AG04449 (cell line): ENCODE results near the gene ATXN2.

Experiments used
- CTCF ChIA-PET: fragments of 350-600 bp; formaldehyde crosslinking; extraction: SDS; loops from one replicate; lab custom pipeline; 2021; ENCODE audit warnings: antibody characterized with exemption; lab: Yijun Ruan, JAX
- POLR2A ChIA-PET: fragments of 400-600, 350-600 bp; formaldehyde crosslinking; extraction: SDS; loops from one replicate; lab custom pipeline; 2020; ENCODE audit warnings: antibody characterized with exemption, inconsistent platforms; lab: Yijun Ruan, JAX
- DNase-seq: peaks from one replicate; pipeline ENCODE4 v3.0.0-alpha.2; 2010; ENCODE audit warnings: low read depth, low spot score
- H3K4me3 ChIP-seq: 2 replicates; pipeline ENCODE4 v1.5.1; 2011; ENCODE audit warnings: low read depth, mild to moderate bottlenecking, control low read depth, low read length
- TF ChIP-seq, protein P1 (sequence below): IDR thresholded peaks from one replicate; pipeline ENCODE4 v1.5.1; 2011; ENCODE audit warnings: mild to moderate bottlenecking, moderate library complexity, low read length, control low read depth, inconsistent platforms; ENCODE audit not compliant: insufficient read depth; ENCODE audit errors: missing control alignments

Gene ATXN2

DNA sequence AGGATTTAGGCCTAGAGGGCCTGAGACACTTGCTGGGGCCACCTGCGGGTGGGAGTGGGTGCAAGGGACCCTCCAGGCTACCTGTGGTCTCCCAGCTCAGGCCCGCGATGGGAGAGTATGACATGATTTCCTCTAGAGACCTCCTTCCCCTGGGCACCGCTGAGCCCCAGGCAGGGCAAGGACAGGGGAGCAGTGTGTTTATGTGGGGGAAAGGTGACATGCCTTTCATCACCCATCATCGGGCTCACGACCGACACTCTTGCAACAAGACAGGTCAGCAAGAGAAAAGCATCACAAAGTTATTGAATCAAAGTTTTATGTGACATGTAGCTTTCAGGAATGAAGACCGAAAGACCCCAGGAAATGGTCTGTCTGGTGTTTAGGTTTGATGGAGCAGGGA is 173.5 kb downstream of the ATXN2 start:
- ChIA-PET POLR2A (interaction anchor here (0.6 kb wide), 1 partner anchor 12 kb away, joined by 3 read pairs; no protein-coding TSS in a partner anchor), CTCF (interaction anchor here (1.0 to 3.3 kb wide), 4 partner anchors 10 to 29 kb away, joined by 3 to 17 read pairs (median 8); no protein-coding TSS in a partner anchor)
- no peak for DNase-seq
- TF ChIP-seq, protein P1, sequence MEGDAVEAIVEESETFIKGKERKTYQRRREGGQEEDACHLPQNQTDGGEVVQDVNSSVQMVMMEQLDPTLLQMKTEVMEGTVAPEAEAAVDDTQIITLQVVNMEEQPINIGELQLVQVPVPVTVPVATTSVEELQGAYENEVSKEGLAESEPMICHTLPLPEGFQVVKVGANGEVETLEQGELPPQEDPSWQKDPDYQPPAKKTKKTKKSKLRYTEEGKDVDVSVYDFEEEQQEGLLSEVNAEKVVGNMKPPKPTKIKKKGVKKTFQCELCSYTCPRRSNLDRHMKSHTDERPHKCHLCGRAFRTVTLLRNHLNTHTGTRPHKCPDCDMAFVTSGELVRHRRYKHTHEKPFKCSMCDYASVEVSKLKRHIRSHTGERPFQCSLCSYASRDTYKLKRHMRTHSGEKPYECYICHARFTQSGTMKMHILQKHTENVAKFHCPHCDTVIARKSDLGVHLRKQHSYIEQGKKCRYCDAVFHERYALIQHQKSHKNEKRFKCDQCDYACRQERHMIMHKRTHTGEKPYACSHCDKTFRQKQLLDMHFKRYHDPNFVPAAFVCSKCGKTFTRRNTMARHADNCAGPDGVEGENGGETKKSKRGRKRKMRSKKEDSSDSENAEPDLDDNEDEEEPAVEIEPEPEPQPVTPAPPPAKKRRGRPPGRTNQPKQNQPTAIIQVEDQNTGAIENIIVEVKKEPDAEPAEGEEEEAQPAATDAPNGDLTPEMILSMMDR = no peak
- no peak overlapping the region for H3K4me3 ChIP-seq

DNA sequence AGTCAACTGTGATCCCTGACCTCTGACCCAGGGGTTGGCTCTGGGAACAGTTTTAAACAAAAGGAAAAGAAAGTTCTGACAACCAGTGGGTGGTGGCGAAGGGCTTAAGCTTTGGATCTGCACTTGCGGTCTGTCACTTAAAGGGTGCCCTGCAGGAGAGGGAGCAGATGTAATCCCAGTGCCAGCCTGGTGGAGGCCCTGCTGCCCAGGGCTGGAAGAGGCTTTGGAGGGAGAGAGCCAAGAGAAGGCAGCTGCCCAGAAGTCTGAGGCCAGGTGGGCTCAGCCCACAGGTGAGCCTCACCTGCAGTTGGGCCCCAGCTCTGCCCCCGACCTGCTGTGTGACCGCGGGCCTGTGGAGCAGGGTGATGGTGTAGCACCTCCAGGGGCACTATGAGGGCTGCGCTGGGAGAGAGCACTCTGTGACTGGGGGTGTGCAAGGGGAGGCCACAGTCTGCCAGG is 174.3 kb downstream of the ATXN2 start:
- TF ChIP-seq, protein P1 = peak; percentile 1
- no peak overlapping the region for H3K4me3 ChIP-seq
- ChIA-PET CTCF (interaction anchor here (1.0 to 3.3 kb wide), 4 partner anchors 10 to 28 kb away, joined by 3 to 17 read pairs (median 8); no protein-coding TSS in a partner anchor), POLR2A (interaction anchor here (0.6 kb wide), 1 partner anchor 11 kb away, joined by 3 read pairs; no protein-coding TSS in a partner anchor)
- no peak for DNase-seq

DNA sequence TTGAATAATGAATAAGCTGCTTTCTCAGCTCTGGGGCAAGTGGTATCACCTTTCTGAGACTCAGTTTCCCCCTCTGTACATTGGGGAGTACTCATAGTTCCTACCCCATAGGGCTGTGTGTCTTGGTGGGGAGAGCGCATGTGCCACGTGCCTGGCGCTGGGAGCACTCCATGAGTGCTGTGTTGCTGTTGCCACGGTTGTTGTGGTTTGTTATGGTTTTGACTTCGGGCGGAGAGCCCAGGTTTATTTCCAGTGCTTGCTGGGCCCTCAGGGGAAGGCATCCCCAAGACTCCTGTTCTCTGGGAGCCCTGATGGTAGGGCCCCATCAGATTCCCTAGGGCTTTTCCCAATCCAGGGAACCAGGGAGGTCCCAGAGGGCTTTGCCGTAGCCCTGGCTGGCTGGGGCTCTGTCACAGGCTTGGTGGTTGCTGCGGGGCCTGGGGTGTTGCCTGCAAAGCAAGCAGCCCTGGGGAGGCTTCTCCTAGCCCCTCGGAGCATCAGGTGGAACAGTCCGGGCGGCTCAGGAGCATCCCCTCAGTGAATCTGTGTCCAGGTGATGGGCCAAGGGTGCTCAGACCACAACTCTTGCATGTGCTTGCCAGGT is 174.8 kb downstream of the ATXN2 start:
- DNase-seq = no peak
- ChIA-PET CTCF (interaction anchor here (1.2 to 3.3 kb wide), 4 partner anchors 11 to 27 kb away, joined by 3 to 17 read pairs (median 9); no protein-coding TSS in a partner anchor), POLR2A (no interaction called here)
- no peak overlapping the region for H3K4me3 ChIP-seq
- TF ChIP-seq, protein P1 = no peak

DNA sequence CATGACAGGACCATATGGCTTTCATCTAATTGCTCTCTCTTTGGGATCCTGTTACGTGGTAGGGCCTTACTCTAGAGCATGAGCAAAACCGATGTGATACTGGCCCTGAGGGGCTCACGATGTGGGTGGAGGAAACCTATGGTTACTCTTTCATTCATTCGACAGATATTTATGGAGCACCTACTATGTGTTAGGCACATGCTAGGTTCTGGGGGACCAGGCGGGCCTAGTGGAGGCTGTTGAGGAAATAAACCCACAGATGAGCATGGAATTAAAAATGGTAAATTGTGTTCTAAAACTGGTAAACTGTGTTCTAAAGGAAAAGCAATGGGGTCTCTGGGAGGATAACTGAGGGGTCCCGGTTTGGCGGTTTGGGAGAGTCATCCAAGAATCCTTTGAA is 178.6 kb downstream of the ATXN2 start:
- TF ChIP-seq, protein P1 = no peak
- POLR2A ChIA-PET = interaction anchor here (1.3 kb wide), 1 partner anchor 11 kb away, joined by 4 read pairs; no protein-coding TSS in a partner anchor
- CTCF ChIA-PET = interaction anchor here (1.8 to 2.5 kb wide), 2 partner anchors 24 to 31 kb away, joined by 7 to 8 read pairs; no protein-coding TSS in a partner anchor
- no peak overlapping the region for H3K4me3 ChIP-seq
- DNase-seq = no peak

DNA sequence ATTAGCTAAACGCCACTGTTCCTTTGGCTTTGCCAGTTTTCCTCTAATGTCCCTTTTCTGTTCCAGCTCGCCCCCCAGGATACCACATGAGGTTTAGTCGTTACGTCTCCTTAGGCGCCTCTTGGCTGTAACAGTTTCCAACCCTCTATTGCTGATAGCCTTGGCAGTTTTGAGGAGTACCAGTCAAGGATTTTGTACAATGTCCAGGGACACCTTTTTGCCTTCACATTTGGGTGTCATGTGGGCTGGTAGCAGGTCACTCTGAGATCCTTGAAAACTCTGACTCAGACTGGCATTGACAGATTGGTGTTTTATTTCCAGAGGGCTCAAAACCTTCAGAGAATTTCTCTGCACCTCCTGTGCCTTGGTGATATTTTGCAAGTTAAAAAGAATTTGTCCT is 179.3 kb downstream of the ATXN2 start:
- TF ChIP-seq, protein P1 = no peak
- CTCF ChIA-PET = interaction anchor here (1.7 to 2.5 kb wide), 3 partner anchors 23 to 32 kb away, joined by 4 to 8 read pairs (median 7); no protein-coding TSS in a partner anchor
- DNase-seq = no peak
- POLR2A ChIA-PET = interaction anchor here (1.3 kb wide), 1 partner anchor 10 kb away, joined by 4 read pairs; no protein-coding TSS in a partner anchor
- no peak overlapping the region for H3K4me3 ChIP-seq

DNA sequence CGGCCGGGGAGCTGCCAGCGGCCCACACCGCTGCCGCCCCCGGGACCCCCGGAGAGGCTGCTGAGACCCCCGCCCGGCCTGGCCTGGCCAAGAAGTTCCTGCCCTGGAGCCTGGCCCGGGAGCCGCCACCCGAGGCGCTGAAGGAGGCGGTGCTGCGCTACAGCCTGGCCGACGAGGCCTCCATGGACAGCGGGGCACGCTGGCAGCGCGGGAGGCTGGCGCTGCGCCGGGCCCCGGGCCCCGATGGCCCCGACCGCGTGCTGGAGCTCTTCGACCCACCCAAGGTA is 180.6 kb downstream of the ATXN2 start:
- no peak overlapping the region for H3K4me3 ChIP-seq
- TF ChIP-seq, protein P1 = no peak
- ChIA-PET CTCF (interaction anchor here (0.9 to 1.7 kb wide), 3 partner anchors 10 to 25 kb away, joined by 3 to 5 read pairs (median 4); no protein-coding TSS in a partner anchor), POLR2A (no interaction called here)
- no peak for DNase-seq
